Stimulated activated CD4-positive, alpha-beta T cell treated with anti-CD3 and anti-CD28 coated beads, TNF-alpha, amount 100 ng/mL, for 1 hour (primary cell): Measurements from ENCODE around the gene HOXC10.

Experiments used
- DNase-seq, 3 donors: peaks; one replicate each; pipeline ENCODE4 v3.0.0-alpha.2; 2020; ENCODE audit warnings: low read depth in 3 of 3, low spot score in 1 of 3

HOXC10 gene

DNA sequence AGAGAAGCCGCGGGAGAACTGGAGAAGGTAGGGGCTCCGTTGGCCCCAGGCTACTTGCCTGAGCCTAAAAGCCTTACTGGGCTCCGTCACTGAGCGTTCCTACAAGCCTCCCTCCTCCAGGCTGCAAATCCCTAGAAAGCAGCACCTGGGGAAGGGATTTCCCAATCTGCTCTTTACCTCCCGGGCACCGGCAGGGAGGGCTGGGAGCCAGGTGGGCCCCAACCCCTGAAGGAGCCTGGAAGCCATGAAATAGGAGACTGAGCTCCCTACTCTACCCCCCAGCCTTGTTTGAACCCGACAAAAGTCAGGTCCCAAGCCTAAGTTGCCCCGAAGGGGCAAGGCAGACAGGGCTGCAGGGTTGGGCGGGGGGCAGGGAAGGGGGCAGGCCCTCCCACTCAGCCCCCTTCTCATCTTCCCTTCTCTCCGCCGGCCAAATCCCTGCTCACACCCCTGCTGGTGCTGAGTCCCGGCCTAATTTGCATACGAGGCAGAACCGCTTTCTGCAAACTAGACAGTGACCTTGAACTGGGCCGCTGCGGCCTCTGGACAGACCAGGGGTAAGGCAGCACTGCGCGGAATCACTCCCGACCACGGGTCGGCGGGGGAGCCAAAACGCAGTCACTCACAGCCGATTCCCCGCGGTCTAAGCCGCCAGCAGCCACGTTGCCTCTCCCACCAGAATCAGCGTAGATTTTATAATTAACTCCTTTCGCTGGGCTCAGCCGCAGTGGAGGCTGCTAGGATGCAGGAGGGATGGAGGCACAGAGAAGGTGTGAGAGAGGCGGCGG, 34.0 kb upstream of the HOXC10 start:
- DNase-seq: no peak

DNA sequence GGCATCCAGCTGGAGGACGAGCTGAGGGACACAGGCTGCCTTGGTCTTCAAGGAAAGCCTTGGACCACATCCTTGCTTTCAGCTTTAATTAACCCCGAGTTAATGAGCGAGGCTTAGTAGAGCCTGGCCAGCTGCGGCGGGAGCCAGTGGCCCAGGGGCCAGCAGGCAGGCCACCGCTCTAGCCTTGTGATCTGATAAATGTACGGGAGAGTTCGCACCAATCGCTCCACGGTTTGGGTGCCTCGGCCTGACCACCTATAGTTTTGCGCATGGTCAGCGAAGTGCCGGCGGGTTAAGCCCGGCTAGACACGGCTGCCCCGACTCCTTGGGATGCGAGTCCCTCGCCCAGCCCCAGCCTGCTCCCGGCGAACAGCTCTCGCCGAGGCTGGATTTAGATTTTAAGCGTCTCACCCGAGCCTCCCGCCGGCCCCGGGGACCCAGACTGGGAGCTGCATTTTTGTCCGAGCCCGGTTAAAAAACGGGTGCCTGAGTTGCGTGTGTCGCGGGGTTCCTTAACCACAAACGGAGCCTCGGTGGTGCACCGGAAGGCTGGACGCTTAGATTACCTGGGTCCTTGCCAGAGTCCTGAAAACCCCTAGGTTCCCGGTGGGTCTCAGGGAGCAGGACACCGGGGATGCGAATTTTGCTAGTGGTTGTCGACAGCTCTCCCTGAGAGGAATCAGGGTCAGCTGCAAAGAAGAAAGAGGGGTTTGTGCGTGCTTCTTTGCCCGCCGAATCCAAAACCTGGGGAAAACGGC, 33.2 kb upstream of the HOXC10 start:
- DNase-seq: no peak

DNA sequence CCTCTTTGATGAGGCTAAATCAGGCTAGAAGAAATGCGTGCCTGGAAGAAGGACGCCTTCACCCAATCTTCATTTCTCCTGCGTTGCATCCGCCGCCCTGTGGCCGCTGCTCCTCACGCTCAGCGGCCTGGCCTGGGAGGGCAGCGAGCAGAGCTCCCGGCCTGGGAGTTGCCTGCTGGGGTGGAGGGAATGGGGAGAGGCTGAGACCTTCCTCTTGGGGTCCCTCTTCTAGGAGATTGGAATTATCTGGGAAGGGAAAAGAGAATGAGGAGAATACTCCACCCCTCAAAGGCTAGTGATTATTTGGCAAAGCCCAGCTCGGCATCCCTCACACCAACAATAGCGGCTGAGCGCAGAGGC, 32.6 kb upstream of the HOXC10 start:
- DNase-seq: no peak

DNA sequence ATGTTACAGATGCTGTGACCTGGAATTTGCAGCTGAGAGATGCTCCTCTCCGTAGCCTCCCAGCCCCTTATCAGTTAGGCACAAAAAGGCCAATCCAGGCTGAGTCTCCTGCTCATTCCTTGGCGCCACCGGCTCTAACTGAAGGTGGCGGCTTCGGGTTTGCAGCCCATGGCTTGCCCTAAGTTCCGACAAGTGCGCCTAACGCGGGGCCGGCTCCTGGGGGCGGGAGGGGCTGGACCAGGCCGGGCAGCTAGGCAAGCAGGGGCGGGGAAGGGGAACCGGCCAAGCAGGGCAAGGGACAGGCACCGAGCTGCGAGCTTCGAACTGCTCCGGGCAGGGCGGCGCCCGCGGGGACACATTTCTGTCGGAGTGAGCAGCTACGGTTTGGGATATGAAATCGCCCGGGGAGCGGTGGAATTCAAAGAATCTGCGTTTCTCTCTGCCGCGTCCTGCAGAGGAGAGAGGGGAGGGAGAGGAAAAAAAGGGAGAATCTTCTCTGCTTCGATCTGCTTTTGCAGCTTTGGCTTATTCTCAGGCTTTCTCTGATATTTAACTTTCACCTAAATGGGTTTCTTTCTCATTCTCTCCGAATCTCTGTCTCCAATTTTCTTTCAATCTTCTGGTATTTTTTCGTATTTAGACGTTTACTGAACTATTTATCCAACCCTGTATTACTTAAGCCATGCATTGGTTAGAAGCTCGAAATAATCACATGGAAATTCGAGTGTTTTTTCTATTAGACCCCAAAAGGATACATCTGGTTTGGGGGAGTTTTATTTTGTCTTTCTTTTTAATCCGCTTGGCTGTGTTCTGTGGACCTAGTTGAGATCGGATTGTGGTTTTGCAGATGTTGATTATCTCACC, 31.8 kb upstream of the HOXC10 start:
- no peak for DNase-seq

DNA sequence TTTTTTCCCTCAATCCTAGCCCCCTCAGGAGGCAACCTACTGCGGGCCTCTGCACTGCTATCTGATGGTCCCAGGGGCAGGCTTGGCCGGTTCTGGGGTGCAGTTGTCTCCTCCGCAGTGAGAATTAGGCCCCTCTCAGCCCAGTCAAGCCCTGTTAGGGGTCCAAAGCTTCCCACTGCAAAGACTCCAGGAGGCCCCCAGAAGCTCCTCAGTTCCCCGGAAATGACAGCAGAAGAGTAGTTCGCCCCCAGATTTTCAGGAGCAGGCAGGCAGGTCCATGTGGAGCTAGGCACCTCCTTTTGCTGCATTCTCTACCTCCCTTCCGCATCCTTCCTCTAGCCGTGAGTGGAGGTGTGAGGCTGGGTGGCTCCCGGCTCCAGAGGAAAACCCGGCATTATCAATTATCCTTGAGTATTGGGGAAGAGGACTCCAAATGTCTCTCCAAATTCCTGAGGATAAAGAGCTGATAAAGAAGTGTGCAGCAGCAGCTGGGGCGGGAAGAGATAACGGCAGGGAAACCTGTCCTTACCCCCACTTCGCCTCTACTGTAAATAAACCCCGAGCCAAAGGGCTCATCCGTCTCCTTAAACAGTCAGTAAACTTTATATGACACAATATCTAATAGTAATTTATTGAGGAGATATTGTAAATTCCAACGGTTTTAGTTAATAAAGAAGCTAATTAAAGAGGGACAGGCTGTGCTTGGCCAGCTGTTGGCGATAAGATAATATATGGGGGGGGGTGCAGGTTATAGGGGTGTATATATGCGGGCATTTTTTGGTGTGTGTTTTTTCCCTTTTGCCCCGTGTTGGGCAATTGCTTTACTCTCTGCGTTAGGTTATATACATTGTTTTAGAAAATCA, 30.9 kb upstream of the HOXC10 start:
- no peak for DNase-seq

DNA sequence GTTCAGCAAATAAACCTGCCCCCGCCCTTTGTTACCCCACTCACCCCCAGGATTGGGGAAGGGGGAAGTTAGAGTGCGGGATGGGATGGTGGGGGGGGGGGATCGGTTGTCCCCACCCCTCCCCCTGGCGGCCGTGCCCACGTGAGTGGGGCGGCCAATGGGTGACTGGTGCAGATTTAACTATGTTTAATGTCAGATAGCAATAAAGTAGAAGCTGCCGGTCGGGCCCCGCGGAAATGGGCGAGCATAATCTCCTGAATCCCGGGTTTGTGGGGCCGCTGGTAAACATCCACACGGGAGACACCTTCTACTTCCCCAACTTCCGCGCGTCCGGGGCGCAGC, 30.3 kb upstream of the HOXC10 start, which contains the start of gene HOXC12:
HOXC12 (plus strand) TSS at position 210 of the 342 bp plus-strand sequence; CDS start at position 237, 27 bp downstream.
- no peak for DNase-seq

DNA sequence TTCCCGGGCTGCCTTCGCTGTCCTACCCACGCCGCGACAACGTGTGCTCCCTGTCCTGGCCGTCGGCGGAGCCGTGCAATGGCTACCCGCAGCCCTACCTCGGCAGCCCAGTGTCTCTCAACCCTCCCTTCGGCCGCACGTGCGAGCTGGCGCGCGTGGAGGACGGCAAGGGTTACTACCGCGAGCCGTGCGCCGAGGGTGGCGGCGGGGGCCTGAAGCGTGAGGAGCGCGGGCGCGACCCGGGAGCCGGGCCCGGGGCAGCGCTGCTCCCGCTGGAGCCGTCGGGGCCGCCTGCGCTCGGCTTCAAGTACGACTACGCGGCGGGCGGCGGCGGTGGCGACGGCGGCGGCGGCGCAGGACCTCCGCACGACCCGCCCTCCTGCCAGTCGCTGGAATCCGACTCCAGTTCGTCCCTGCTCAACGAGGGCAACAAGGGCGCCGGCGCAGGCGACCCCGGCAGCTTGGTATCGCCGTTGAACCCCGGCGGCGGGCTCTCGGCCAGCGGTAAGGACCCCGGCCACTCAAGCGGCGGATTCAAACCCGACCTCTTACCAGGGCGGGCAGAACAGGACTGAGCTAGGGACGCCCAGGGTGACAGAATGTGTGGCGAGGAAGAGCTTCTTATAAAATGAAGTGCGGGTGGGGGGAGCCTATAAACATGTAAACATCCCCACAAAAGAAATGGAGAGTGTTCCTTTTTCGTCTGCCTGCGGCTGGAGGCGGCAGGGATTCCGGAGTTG, 29.7 kb upstream of the HOXC10 start:
- DNase-seq: no peak

DNA sequence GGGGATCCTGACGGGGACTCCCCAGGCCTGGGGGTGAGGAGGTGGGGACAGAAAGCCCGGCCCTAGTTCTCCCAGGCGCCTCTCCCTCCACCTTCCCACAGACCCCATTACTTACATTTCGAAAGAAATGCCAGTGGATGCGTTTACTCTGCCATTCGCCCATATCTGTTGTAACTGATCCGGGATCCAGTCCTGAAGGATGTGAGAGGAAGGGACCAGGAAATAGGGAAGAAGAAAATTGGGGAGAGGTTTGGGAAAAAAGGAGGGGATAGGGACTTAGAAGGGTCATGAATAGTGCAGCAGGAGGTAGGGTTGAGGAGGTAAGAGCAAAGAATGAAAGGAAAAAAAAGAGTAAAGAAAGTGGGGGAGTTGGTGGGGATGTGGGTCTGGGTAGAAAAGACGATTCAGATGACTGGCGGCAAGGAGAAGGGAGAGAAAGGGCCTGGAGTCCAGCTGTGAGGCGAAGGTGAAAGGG, 29.1 kb upstream of the HOXC10 start:
- DNase-seq: no peak

DNA sequence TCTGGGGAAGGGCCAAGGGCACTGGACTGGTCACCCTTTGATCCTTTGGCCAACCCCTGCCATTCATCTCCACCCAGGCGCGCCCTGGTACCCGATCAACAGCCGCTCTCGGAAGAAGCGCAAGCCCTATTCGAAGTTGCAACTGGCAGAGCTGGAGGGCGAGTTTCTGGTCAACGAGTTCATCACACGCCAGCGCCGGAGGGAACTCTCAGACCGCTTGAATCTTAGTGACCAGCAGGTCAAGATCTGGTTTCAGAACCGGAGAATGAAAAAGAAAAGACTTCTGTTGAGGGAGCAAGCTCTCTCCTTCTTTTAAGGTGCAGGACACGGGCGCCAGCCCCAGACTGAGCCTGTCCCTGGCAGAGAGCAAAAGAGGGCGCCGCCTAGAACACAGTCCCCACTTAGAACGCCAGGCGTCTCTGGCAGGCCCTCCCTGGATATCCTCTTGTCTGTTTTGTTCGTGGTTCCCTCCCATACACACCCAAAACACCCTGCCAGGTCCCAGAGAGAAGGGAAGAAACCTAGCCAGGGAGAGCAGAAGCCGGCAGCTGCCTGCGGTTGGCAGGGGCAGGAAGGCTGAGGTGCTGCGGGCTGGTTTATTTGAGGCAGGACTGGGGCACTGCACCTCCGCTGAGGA, 28.6 kb upstream of the HOXC10 start:
- DNase-seq: no peak

DNA sequence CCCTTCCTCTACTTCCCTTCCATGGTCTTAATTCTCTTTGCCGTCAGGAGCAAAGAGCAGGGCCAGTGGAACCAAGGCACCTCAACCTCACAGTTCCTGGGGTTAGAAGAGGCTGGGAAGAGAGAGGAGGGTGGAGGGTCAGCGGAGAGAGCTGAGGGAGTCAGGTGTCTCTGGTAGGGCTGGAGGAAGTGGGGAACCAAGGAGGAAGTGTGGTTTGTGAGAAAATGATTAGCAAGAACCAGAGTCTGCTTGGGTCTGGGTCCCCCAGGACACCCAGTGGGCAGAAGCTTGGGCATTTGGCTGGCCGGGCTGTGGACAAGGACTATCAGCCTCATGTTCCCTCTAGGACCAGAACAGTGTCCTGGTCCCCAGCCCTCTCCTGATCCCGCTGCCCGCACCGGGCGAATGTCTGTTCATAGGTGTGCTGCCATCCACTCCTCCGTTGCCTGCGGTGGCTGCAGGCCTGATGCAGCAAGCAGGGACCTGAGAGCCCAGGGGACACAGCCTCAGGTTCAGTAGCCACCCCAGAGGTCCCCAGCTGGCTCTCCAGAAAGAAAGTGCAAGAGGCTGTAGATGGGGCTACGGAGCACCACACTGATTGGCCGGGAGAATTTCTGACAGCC, 27.9 kb upstream of the HOXC10 start:
- no peak for DNase-seq

DNA sequence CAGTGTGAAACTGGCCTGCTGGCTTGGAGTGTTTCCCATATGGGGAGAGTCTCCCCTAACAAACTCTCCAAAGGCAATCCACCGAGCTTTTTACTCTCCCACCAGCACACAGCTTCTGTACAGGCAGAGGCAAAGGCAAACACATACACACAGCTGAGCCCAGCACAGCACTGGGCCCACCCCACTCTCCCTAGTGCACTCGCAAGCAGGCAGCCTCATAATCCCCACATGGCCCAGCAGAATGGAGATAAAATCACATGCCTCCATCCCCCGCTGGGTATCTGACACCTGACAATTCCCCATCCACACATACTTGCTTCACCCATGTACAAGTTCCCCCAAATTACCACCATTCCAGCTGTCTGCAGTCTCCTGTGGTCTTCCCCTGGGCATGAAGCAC, 26.8 kb upstream of the HOXC10 start:
- DNase-seq: no peak

DNA sequence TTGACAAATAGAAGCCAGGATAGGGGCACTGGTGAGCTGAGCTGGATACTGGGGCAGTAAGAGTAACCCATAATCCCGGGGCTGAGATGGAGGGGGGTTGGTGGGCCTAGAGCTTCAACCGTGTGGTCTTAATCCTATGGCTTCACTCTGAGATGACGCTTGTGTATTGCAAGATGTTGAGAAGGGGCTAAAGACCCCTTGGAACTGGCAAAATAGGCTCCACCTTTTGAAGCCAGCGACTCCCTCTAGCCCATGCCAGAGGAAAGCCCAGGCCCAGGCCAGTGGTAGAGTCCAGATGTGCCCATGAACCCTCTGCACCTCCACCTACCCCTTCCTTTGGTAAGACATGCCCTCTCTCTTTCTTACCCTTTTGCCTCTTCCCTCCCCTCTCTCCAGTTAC, 25.6 kb upstream of the HOXC10 start:
- DNase-seq: no peak

DNA sequence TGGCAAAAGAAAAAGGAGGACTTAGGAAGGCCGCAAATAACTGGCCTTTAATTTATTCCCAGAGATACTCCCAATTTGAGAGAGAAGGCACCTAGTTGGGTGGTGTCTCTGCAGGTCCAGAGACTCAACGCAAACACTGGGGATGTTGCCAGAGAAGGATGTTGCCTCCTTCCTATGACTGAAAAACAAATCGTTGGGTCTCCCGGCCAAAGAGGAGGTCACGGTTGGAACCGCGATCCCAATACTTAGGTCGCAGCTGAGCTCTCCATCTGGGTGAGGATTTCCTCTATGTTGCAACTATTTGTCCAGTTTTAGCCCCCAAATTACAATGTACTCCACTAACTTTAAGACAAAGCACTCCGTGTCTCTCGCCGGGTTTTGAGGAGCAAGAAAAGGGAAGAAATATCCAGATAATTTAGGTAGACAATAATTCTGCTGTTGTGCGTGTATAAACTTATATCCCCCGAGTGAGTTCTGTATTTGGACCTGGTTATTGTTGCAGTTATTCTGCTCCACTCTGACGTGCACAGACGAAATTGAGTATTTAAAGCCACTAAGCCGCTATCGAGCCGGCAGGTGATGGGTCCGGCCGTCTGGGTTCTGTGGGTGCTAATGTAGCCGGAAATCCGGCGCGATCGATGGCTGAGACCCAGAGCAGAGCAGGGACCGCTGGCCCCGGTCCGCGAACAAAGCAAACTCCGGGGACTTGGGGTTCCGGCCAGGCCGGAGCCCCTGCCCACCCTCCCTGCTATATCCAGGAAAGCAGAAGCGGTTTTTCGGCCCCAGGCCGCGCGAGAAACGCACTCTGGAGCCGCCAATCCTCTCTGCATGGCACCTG, 24.5 kb upstream of the HOXC10 start:
- DNase-seq: no peak

DNA sequence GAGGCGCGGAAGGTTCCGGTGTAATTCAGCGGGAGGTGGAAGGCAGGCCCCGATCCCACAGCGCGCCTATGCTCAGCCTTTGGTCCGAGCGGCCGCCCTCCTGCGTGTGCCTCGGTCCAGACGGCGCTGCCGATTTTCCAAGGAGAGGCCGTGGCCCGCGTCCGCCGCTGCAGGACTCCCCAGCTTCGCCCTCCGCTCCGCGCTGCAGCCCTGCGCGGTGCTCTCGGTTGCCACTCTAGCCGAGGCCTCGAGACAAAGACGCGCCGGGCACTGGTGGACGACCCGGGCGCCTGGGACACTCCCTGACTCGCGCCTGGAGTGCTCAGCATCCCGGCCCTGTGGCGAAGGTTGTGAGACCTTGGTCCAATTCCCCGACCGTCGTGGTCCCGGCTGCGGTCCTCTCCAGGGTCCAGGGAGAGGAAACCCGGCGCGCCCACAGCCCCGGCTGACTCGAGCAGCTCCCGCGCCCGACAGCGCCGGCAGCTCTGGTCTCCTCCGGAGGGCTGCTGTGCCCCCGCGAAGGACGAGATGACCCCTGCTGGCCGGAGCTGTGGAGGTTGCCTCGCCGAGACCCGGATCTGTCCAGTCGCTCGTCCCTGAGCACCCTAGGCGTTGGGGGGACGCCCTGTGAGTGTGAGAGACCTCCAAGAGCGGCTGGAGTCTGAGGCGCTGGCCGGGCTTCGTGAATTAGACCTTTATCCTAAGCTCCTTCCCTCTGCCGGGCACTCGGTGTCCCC, 23.8 kb upstream of the HOXC10 start:
- no peak for DNase-seq

DNA sequence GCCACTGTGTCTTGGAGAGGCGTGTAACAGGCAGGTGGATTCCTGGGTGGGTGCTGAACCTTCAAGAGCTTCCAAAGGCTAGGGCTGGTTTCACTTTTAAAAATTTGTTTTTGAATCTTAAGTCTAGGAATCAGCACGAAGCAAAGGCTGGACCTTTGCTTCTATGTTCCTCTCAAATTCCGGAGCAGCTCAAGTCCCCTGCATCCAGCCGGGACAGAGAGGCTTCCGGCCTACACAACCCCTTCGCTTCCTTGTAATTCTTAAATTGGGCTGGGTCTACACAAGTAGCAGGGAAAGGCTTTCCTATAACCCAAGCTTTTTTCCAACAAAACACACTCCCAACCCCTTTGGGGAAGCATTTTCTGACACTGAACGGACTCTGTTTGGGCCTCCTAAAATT, 21.9 kb upstream of the HOXC10 start:
- DNase-seq: no peak

DNA sequence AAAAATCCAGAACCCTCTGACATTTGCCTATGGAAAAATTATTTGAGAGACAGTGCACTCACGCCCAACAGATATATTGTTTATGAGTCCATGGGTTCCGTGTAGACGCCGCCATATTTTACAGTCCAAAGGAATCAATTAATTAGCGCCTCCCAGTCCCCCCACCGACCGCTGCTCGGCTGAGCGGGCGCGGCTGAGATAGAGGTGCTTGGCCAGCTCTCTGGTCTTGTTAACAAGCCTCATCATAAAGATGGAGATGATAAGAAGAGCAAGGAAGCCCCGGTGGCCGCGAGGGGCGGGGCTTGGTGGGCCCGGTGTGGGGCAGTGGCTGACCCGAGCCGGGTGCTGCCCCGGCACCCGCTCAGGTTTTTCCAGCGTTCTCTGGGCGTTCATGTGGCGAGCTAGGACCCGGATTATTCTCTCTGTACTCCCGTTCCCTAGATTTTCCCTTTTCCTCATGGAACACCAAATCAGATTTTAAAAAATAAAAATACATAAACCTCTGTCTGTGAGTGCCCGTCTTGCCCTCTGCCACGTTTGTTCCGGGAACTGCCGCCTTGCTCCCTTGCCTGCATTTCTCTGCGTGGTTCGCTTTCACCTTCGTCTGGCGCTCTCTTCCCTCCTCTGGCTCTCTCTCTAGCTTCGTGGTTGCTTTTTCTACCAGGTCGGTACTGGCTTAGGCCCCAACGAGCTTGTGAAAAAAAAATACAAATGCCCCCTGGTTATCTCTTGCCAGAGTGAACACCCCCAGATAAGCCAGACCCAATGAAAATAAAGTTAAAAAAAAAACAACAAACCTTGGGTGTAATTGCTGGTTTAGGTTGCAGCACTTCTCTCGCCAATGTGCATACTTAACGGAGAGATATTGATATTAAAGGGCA, 21.3 kb upstream of the HOXC10 start:
- no peak for DNase-seq

DNA sequence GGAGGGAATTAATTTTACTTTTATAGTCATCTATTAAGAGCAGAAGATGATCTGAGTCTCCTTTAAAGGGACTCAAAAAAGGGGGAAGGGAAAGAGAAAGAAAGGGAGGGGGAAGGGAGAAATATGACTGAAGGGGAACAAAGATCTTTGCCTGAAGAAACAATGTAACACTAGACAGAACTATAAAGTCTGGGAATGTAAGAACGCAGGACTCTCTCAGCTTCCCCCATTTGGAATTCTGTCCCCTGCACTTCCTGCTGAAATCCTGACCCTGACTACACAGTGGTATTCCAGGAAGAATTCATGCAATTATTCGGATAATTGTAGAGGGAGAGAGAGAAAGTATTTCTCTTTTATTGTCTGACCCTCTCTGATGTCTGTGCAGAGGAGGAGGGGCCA, 20.6 kb upstream of the HOXC10 start:
- DNase-seq: no peak
